Calu3 (cell line): ENCODE data around the gene STMN3. TPM values are rescaled to one million over a fixed set of nuclear protein-coding genes. Genes with fewer than 3 reads are reported as not detected.
"Not testable (repeated sequence)": the region's sequence is repeated elsewhere in the genome, so short reads cannot be mapped to it uniquely, and the experiment has no call there.

Experiments
- BruUV-seq: library from RNA; stranded (reverse); fragments of 400-500 nt; replicated peaks from 2 replicates; lab custom pipeline; 2021; lab: Mats Ljungman, UMichigan
- CTCF ChIA-PET: fragments of 300-600 bp; sonication (Branson Sonifier 250); formaldehyde crosslinking; loops from one replicate; lab custom pipeline; 2022; ENCODE audit warnings: antibody characterized with exemption; lab: Charles Lee
- DNase-seq: peaks from one replicate; pipeline ENCODE4 v3.0.0; 2022
- H3K27ac Mint-ChIP-seq: one replicate; pipeline ENCODE4 v1.8.0; 2022; ENCODE audit warnings: mixed read lengths; ENCODE audit not compliant: unreplicated experiment
- H3K27me3 Mint-ChIP-seq: one replicate; pipeline ENCODE4 v1.8.0; 2022; ENCODE audit warnings: mixed read lengths; ENCODE audit not compliant: unreplicated experiment
- H3K36me3 Mint-ChIP-seq: one replicate; pipeline ENCODE4 v1.8.0; 2022; ENCODE audit warnings: mild to moderate bottlenecking, moderate library complexity, mixed read lengths; ENCODE audit not compliant: insufficient read depth, unreplicated experiment
- H3K4me1 Mint-ChIP-seq: one replicate; pipeline ENCODE4 v1.8.0; 2022; ENCODE audit warnings: mild to moderate bottlenecking, low read depth, mixed read lengths; ENCODE audit not compliant: unreplicated experiment
- H3K4me3 Mint-ChIP-seq: one replicate; pipeline ENCODE4 v1.8.0; 2022; ENCODE audit warnings: mild to moderate bottlenecking, low read depth, moderate library complexity, mixed read lengths; ENCODE audit not compliant: unreplicated experiment
- H3K9me3 Mint-ChIP-seq: one replicate; pipeline ENCODE4 v1.8.0; 2022; ENCODE audit warnings: low read depth, mixed read lengths; ENCODE audit not compliant: unreplicated experiment
- CTCF ChIP-seq: fragments of 200-600 bp; IDR thresholded peaks from one replicate; pipeline ENCODE4 v1.8.0; 2022; ENCODE audit warnings: antibody characterized with exemption; ENCODE audit not compliant: unreplicated experiment
- intact Hi-C: fragments of 100-400 bp; cut with micrococcal nuclease; formaldehyde crosslinking; loops from one replicate; pipeline ENCODE4 v1.10.0; 2022; ENCODE audit not compliant: unreplicated experiment
- total RNA-seq: library from RNA; stranded (reverse); gene quantifications from 2 replicates; pipeline ENCODE4 v1.2.3, GENCODE V29; 2022

Gene STMN3
- total RNA-seq, 1 experiment from 2014 or later, result 2.3 TPM

- H3K27ac Mint-ChIP-seq, result no peak overlapping the region
- no peak for DNase-seq
- intact Hi-C loops, result no loop called here
- peaks cover 6% of the 10 kb centered on the region for H3K36me3 Mint-ChIP-seq
- TF ChIP-seq CTCF, result no peak
- H3K4me3 Mint-ChIP-seq, result no peak overlapping the region
- CTCF ChIA-PET, result no interaction called here
- H3K9me3 Mint-ChIP-seq, result peaks cover 5% of the 10 kb centered on the region
- no peaks in the 10 kb centered on the region for H3K4me1 Mint-ChIP-seq
- BruUV-seq, result no TSS peak
- no peaks in the 10 kb centered on the region for H3K27me3 Mint-ChIP-seq
Measured at GRCh38 chr20:63611646-63612045, 41.6 kb downstream of the STMN3 start.

GRCh38 chr20:63610581-63611435 is 42.4 kb downstream of the STMN3 start:
- H3K27ac Mint-ChIP-seq, result no peak overlapping the region
- CTCF ChIA-PET, result interaction anchor here (0.8 to 0.9 kb wide), 2 partner anchors 23 to 31 kb away, joined by 4 to 6 read pairs; no protein-coding TSS in a partner anchor
- no peaks in the 10 kb centered on the region for H3K36me3 Mint-ChIP-seq
- H3K4me3 Mint-ChIP-seq, result no peak overlapping the region
- BruUV-seq, result no TSS peak
- DNase-seq, result no peak
- intact Hi-C loops, result no loop called here
- no peaks in the 10 kb centered on the region for H3K27me3 Mint-ChIP-seq
- no peaks in the 10 kb centered on the region for H3K4me1 Mint-ChIP-seq
- TF ChIP-seq CTCF, result no peak
- H3K9me3 Mint-ChIP-seq, result peaks cover 5% of the 10 kb centered on the region

GRCh38 chr20:63606686-63607085 is 46.5 kb downstream of the STMN3 start:
- DNase-seq, result no peak
- Mint-ChIP-seq H3K9me3 (no peaks in the 10 kb centered on the region), H3K27me3 (no peaks in the 10 kb centered on the region), H3K36me3 (peaks cover 15% of the 10 kb centered on the region), H3K27ac (no peak overlapping the region), H3K4me1 (no peaks in the 10 kb centered on the region), H3K4me3 (no peak overlapping the region)
- BruUV-seq, result no TSS peak
- intact Hi-C loops, result no loop called here
- CTCF ChIA-PET, result interaction anchor here (0.7 kb wide), 3 partner anchors 504 to 560 kb away, joined by 3 to 5 read pairs (median 4); no protein-coding TSS in a partner anchor
- no peak for TF ChIP-seq CTCF

GRCh38 chr20:63602321-63602720 is 50.9 kb downstream of the STMN3 start:
- intact Hi-C loops, result no loop called here
- BruUV-seq, result no TSS peak
- Mint-ChIP-seq H3K4me3 (no peak overlapping the region), H3K9me3 (no peaks in the 10 kb centered on the region), H3K27ac (no peak overlapping the region), H3K27me3 (no peaks in the 10 kb centered on the region), H3K36me3 (peaks cover 41% of the 10 kb centered on the region), H3K4me1 (no peaks in the 10 kb centered on the region)
- no peak for TF ChIP-seq CTCF
- CTCF ChIA-PET, result no interaction called here
- no peak for DNase-seq

GRCh38 chr20:63601679-63602078 is 51.5 kb downstream of the STMN3 start:
- H3K36me3 Mint-ChIP-seq, result peaks cover 46% of the 10 kb centered on the region
- H3K4me1 Mint-ChIP-seq, result not testable (repeated sequence)

More at GRCh38 chr20:63601679-63602078, 51.5 kb downstream of the STMN3 start:
- H3K4me3 Mint-ChIP-seq, CTCF ChIA-PET, intact Hi-C loops, H3K27me3 Mint-ChIP-seq, H3K27ac Mint-ChIP-seq, H3K9me3 Mint-ChIP-seq, DNase-seq, BruUV-seq: not testable (repeated sequence)
